HCT116 (cell line): ENCODE measurements around the gene ASPHD2. TPM values are rescaled to one million over a fixed set of nuclear protein-coding genes. Genes with fewer than 3 reads are reported as not detected.

Source experiments
- ATAC-seq: fragments of 200-7000 bp; cut with Tn5 transposase; 2 replicates; pipeline ENCODE4 v1.9.1; 2020; ENCODE audit warnings: mild to moderate bottlenecking, moderate library complexity
- BruUV-seq: library from RNA; stranded (reverse); fragments of 400-500 nt; replicated peaks from 2 replicates; lab custom pipeline; 2021; lab: Mats Ljungman, UMichigan
- CTCF ChIA-PET: fragments of 300-600 bp; sonication (Branson Sonifier 250); formaldehyde crosslinking; loops from one replicate; lab custom pipeline; 2021; ENCODE audit warnings: antibody characterized with exemption; lab: Charles Lee
- POLR2A ChIA-PET: fragments of 300-600, 350-600 bp; sonication (Branson Sonifier 250); formaldehyde crosslinking; loops from one replicate; lab custom pipeline; 2021; ENCODE audit warnings: antibody characterized with exemption; lab: Charles Lee
- RAD21 ChIA-PET, 2 experiments: fragments of 300-600 bp; sonication (Branson Sonifier 250); formaldehyde crosslinking; loops; one replicate each; lab custom pipeline; 2023; ENCODE audit warnings: low total read pairs in 2 of 2; ENCODE audit not compliant: uncharacterized antibody in 2 of 2, unreplicated experiment in 2 of 2, low non-redundant PET in 1 of 2; lab: Charles Lee
- DNase-seq: peaks from one replicate; pipeline ENCODE4 v3.0.0-alpha.2; 2010; ENCODE audit warnings: low read depth, low spot score
- H2AFZ ChIP-seq: fragments of 200-600 bp; shearing (Covaris generic), sonication (generic); 2 replicates; pipeline ENCODE4 v1.6.1; 2017; ENCODE audit warnings: low read depth, mixed run types, mixed read lengths, antibody characterized with exemption, low read length; ENCODE audit not compliant: poor library complexity, severe bottlenecking
- H3K27ac ChIP-seq: 2 replicates; pipeline ENCODE4 v1.5.1; 2012; ENCODE audit warnings: low read depth, low read length
- H3K27me3 ChIP-seq: fragments of 200-600 bp; sonication (generic); 2 replicates; pipeline ENCODE4 v1.6.1; 2016; ENCODE audit warnings: mixed run types, low read length, mixed read lengths; ENCODE audit not compliant: insufficient read depth
- H3K36me3 ChIP-seq, 2 experiments: fragments of 200-500 bp in 1 of 2; fragments of 200-600 bp in 1 of 2; sonication (Bioruptor generic) in 1 of 2; sonication (generic) in 1 of 2; 2 replicates each; pipeline versions ENCODE4 v1.5.1 to v1.6.1; 2014 to 2016; ENCODE audit warnings: low read length in 2 of 2, inconsistent platforms in 1 of 2, mixed read lengths in 1 of 2, mixed run types in 1 of 2; ENCODE audit not compliant: insufficient read depth in 2 of 2, control insufficient read depth in 1 of 2
- H3K4me1 ChIP-seq, 2 experiments: fragments of 200-600 bp in 1 of 2; sonication (generic) in 1 of 2; 2 replicates each; pipeline versions ENCODE4 v1.5.1 to v1.6.1; 2012 to 2017; ENCODE audit warnings: low read length in 2 of 2, inconsistent platforms in 1 of 2, mild to moderate bottlenecking in 1 of 2, mixed read lengths in 1 of 2, mixed run types in 1 of 2, moderate library complexity in 1 of 2; ENCODE audit not compliant: insufficient read depth in 2 of 2, control insufficient read depth in 1 of 2
- H3K4me2 ChIP-seq: fragments of 200-600 bp; sonication (generic); 2 replicates; pipeline ENCODE4 v1.6.1; 2017; ENCODE audit warnings: mixed run types, low read length, mixed read lengths
- H3K4me3 ChIP-seq, 2 experiments: fragments of 200-600 bp in 1 of 2; sonication (generic) in 1 of 2; replicated peaks in 1 of 2; 2 replicates each; pipeline ENCODE4 v1.5.1; 2011 to 2016; ENCODE audit warnings: low read length in 2 of 2, control low read depth in 1 of 2, low read depth in 1 of 2, mild to moderate bottlenecking in 1 of 2, mixed read lengths in 1 of 2, mixed run types in 1 of 2
- H3K79me2 ChIP-seq: fragments of 200-600 bp; sonication (generic); 2 replicates; pipeline ENCODE4 v1.6.1; 2017; ENCODE audit warnings: mild to moderate bottlenecking, mixed run types, low read length, moderate library complexity, mixed read lengths; ENCODE audit not compliant: insufficient read depth
- H3K9ac ChIP-seq: fragments of 200-600 bp; sonication (generic); 2 replicates; pipeline ENCODE4 v1.6.1; 2016; ENCODE audit warnings: low read length, mixed read lengths
- H3K9me2 ChIP-seq: fragments of 200-600 bp; sonication (generic), shearing (Covaris generic); 2 replicates; pipeline ENCODE4 v1.6.1; 2017; ENCODE audit warnings: mixed run types, mild to moderate bottlenecking, moderate library complexity; ENCODE audit not compliant: insufficient read depth
- H3K9me3 ChIP-seq, 2 experiments: fragments of 200-500 bp in 1 of 2; fragments of 200-600 bp in 1 of 2; sonication (Bioruptor generic) in 1 of 2; sonication (generic) in 1 of 2; 2 replicates each; pipeline ENCODE4 v1.6.1; 2014 to 2017; ENCODE audit warnings: low read length in 2 of 2, mixed read lengths in 2 of 2, inconsistent platforms in 1 of 2, low read depth in 1 of 2, mild to moderate bottlenecking in 1 of 2, mixed run types in 1 of 2, moderate library complexity in 1 of 2; ENCODE audit not compliant: control insufficient read depth in 1 of 2, insufficient read depth in 1 of 2
- H4K20me1 ChIP-seq: fragments of 200-600 bp; sonication (generic), shearing (Covaris generic); 2 replicates; pipeline ENCODE4 v1.6.1; 2017; ENCODE audit warnings: mixed run types, mild to moderate bottlenecking, moderate library complexity; ENCODE audit not compliant: insufficient read depth
- CBX3 ChIP-seq: IDR thresholded peaks from 2 replicates; pipeline ENCODE4 v1.6.1; 2012; ENCODE audit warnings: low read depth
- CEBPB ChIP-seq: IDR thresholded peaks from 2 replicates; pipeline ENCODE4 v1.6.1; 2012; ENCODE audit warnings: low read depth
- EZH2 ChIP-seq: fragments of 200-600 bp; sonication (generic); IDR thresholded peaks from 2 replicates; pipeline ENCODE4 v1.6.1; 2017; ENCODE audit warnings: antibody characterized with exemption, mixed run types
- EZH2phosphoT487 ChIP-seq: fragments of 200-600 bp; IDR thresholded peaks from 2 replicates; pipeline ENCODE4 v1.6.1; 2018; ENCODE audit warnings: antibody characterized with exemption, borderline replicate concordance
- intact Hi-C: fragments of 100-400 bp; cut with micrococcal nuclease; formaldehyde crosslinking; loops from 2 replicates; pipeline ENCODE4 v1.10.0; 2022
- total RNA-seq: library from RNA; stranded (reverse); gene quantifications from one replicate; pipeline ENCODE4 v1.2.1, GENCODE V29; 2021; ENCODE audit not compliant: unreplicated experiment
- TF ChIP-seq, protein P1 (sequence below): IDR thresholded peaks from 2 replicates; pipeline ENCODE4 v1.6.1; 2012

The ASPHD2 gene
- total RNA-seq, 1 experiment from 2014 or later = 4.1 TPM

DNA sequence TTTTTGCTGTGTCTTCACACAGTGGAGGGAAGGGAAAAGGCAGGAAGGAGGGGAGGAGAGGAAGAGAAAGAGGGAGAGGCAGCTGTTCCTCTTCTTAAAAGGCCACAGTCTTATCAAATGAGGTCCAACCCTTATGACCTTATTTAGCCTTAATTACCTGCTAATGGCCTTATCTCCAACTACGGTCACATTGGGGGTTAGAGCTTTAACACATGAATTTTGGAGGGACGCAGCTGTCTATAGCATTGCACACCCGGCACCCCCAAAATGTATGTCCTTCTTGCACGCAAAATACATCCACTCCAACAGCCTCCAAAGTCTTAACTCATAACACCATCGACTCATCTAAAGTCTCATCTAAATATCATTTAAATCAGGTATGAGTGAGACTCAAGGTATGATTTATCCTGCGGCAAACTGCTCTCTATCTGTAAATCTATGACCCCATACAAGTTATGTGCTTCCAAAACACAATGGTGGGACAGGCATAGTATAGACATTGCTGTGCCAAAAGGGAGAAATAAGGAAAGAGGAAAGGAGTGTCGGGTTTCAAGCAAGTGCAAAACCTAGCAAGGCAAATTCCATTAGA, 45.0 kb upstream of the ASPHD2 start:
- no peaks in the 10 kb centered on the region for H3K36me3 ChIP-seq
- H3K4me2 ChIP-seq = no peak overlapping the region
- RAD21 ChIA-PET = no interaction called here
- no peaks in the 10 kb centered on the region for H3K9me3 ChIP-seq
- ATAC-seq = no peak
- no peak overlapping the region for H3K9ac ChIP-seq
- no peaks in the 10 kb centered on the region for H4K20me1 ChIP-seq
- intact Hi-C loops = no loop called here
- H3K4me3 ChIP-seq = no peak overlapping the region
- BruUV-seq = no TSS peak
- TF ChIP-seq CEBPB = no peak
- peak; percentile 97; the same call in 1 of the 2 replicates for TF ChIP-seq EZH2phosphoT487
- TF ChIP-seq, protein P1, sequence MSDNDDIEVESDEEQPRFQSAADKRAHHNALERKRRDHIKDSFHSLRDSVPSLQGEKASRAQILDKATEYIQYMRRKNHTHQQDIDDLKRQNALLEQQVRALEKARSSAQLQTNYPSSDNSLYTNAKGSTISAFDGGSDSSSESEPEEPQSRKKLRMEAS = no peak
- TF ChIP-seq EZH2 = peak; percentile 94; the same call in 1 of the 2 replicates
- TF ChIP-seq, all 23 proteins: peak for 2
- Histone ChIP-seq H3K4me1 (no peaks in the 10 kb centered on the region), H2AFZ (no peak overlapping the region), H3K27me3 (peaks cover 59% of the 10 kb centered on the region), H3K27ac (no peak overlapping the region), H3K9me2 (no peaks in the 10 kb centered on the region), H3K79me2 (no peaks in the 10 kb centered on the region)
- DNase-seq = no peak
- POLR2A ChIA-PET = no interaction called here
- CTCF ChIA-PET = interaction anchor here (1.6 kb wide), 1 partner anchor 18 kb away, joined by 5 read pairs; no protein-coding TSS in a partner anchor

DNA sequence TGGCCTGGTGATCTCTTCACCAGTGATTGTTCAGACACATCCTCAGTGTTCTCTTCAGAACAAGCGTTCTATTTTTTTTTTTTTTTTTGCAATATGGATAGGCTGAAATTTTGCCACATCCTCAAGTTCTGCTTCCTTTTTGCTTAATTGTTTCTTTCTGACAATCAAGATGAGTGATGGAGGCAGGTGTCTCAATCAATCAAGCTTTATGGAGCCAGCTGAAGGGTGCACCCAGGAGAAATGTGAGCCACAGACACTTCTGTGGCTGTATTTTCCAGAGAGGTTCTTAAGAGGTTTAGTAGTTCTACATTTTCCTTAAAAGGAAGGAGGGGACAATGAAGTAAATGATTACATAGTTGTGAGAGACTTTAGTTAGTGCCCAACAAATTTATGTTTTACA, 43.9 kb upstream of the ASPHD2 start:
- ATAC-seq = no peak
- Histone ChIP-seq H3K9me3 (no peaks in the 10 kb centered on the region), H3K4me2 (no peak overlapping the region), H3K4me1 (no peaks in the 10 kb centered on the region), H3K9ac (no peak overlapping the region), H2AFZ (no peak overlapping the region), H3K4me3 (no peak overlapping the region), H3K27me3 (peaks cover 49% of the 10 kb centered on the region), H3K9me2 (no peaks in the 10 kb centered on the region), H4K20me1 (no peaks in the 10 kb centered on the region), H3K27ac (no peak overlapping the region), H3K79me2 (no peaks in the 10 kb centered on the region), H3K36me3 (no peaks in the 10 kb centered on the region)
- POLR2A ChIA-PET = no interaction called here
- BruUV-seq = no TSS peak
- RAD21 ChIA-PET = no interaction called here
- no peak for TF ChIP-seq CBX3
- CTCF ChIA-PET = interaction anchor here (0.8 kb wide), 1 partner anchor 21 kb away, joined by 3 read pairs; no protein-coding TSS in a partner anchor
- intact Hi-C loops = no loop called here
- DNase-seq = no peak
